Measurements from ENCODE around the gene PRAC1.

GRCh38 chr17:48724251-48725003 lies 2.1 kb upstream of the PRAC1 start:
- TF ChIP-seq CSRNP3 (CRISPR knock-in tag; IDR thresholded peaks at IDR 0.05) (no peak), TOX (CRISPR knock-in tag; IDR thresholded peaks at IDR 0.05; ENCODE audit: borderline replicate concordance) (no peak), PPARA (CRISPR knock-in tag; IDR thresholded peaks at IDR 0.05; ENCODE audit: borderline replicate concordance) (no peak), ARNTL (CRISPR knock-in tag; IDR thresholded peaks at IDR 0.05; ENCODE audit: borderline replicate concordance, low read depth) (no peak), TSHZ2 (CRISPR knock-in tag; IDR thresholded peaks at IDR 0.05) (no peak)

All from SK-N-SH treated with all-trans-retinoic acid at 6 μM for 48 hours (cell line).